HL-60 (cell line): ENCODE data around the gene HPGDS.
A peak's percentile ranks its signal among the peaks of the same experiment; 100 is the strongest.

ENCODE experiments used
- POLR2AphosphoS5 ChIP-seq: IDR thresholded peaks from 2 replicates; pipeline ENCODE4 v1.6.1; 2012; ENCODE audit warnings: low read depth
- SPI1 ChIP-seq: IDR thresholded peaks from 2 replicates; pipeline ENCODE4 v1.6.1; 2012; ENCODE audit warnings: low read depth, mild to moderate bottlenecking, borderline replicate concordance
- TF ChIP-seq, protein P1 (sequence below): IDR thresholded peaks from one replicate; pipeline ENCODE4 v1.5.1; 2011; ENCODE audit warnings: low read length, control low read depth, inconsistent platforms; ENCODE audit not compliant: insufficient read depth
- TF ChIP-seq, protein P2 (sequence below): IDR thresholded peaks from 2 replicates; pipeline ENCODE4 v1.6.1; 2012; ENCODE audit warnings: low read depth; ENCODE audit not compliant: insufficient replicate concordance

DNA sequence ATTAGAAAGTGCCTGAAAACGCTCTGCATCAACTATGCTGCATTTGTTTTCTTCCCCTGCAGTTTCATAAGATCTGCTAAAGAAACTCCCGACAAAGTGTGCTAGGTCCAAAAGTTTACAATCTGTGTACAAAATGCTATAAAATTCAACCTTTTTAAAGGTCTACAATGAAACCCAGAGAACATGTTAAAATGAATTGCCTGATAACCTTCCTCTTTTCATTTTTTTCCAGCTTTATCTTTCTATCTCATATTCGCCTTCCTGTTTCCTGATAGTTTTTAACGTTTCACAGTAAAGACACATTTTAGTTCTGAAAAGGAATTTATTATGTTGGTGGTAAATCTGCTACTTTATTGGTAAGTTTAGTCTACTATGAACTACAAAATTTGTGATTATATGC lies 9.5 kb upstream of the HPGDS start:
- TF ChIP-seq, protein P1, sequence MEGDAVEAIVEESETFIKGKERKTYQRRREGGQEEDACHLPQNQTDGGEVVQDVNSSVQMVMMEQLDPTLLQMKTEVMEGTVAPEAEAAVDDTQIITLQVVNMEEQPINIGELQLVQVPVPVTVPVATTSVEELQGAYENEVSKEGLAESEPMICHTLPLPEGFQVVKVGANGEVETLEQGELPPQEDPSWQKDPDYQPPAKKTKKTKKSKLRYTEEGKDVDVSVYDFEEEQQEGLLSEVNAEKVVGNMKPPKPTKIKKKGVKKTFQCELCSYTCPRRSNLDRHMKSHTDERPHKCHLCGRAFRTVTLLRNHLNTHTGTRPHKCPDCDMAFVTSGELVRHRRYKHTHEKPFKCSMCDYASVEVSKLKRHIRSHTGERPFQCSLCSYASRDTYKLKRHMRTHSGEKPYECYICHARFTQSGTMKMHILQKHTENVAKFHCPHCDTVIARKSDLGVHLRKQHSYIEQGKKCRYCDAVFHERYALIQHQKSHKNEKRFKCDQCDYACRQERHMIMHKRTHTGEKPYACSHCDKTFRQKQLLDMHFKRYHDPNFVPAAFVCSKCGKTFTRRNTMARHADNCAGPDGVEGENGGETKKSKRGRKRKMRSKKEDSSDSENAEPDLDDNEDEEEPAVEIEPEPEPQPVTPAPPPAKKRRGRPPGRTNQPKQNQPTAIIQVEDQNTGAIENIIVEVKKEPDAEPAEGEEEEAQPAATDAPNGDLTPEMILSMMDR, result no peak
- TF ChIP-seq, protein P2, sequence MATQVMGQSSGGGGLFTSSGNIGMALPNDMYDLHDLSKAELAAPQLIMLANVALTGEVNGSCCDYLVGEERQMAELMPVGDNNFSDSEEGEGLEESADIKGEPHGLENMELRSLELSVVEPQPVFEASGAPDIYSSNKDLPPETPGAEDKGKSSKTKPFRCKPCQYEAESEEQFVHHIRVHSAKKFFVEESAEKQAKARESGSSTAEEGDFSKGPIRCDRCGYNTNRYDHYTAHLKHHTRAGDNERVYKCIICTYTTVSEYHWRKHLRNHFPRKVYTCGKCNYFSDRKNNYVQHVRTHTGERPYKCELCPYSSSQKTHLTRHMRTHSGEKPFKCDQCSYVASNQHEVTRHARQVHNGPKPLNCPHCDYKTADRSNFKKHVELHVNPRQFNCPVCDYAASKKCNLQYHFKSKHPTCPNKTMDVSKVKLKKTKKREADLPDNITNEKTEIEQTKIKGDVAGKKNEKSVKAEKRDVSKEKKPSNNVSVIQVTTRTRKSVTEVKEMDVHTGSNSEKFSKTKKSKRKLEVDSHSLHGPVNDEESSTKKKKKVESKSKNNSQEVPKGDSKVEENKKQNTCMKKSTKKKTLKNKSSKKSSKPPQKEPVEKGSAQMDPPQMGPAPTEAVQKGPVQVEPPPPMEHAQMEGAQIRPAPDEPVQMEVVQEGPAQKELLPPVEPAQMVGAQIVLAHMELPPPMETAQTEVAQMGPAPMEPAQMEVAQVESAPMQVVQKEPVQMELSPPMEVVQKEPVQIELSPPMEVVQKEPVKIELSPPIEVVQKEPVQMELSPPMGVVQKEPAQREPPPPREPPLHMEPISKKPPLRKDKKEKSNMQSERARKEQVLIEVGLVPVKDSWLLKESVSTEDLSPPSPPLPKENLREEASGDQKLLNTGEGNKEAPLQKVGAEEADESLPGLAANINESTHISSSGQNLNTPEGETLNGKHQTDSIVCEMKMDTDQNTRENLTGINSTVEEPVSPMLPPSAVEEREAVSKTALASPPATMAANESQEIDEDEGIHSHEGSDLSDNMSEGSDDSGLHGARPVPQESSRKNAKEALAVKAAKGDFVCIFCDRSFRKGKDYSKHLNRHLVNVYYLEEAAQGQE, result no peak
- TF ChIP-seq SPI1, result peak; percentile 28; the same call in 1 of the 2 replicates
- TF ChIP-seq POLR2AphosphoS5, result no peak
